Endodermal cell (in vitro differentiated cells): ENCODE results near the gene PRKAA2. TPM values are rescaled to one million over a fixed set of nuclear protein-coding genes. Genes with fewer than 3 reads are reported as not detected.

Experiments
- DNase-seq: peaks from one replicate; pipeline ENCODE4 v3.0.0-alpha.2; 2017
- H3K27ac ChIP-seq: 2 replicates; pipeline ENCODE4 v1.5.1; 2013; ENCODE audit warnings: mild to moderate bottlenecking, low read depth, low read length, moderate library complexity
- H3K27me3 ChIP-seq: 2 replicates; pipeline ENCODE4 v1.6.1; 2013; ENCODE audit warnings: mild to moderate bottlenecking, low read length, moderate library complexity; ENCODE audit not compliant: insufficient read depth, control insufficient read depth, poor library complexity, severe bottlenecking
- H3K36me3 ChIP-seq: 2 replicates; pipeline ENCODE4 v1.7.0; 2013; ENCODE audit warnings: mild to moderate bottlenecking, low read length, moderate library complexity; ENCODE audit not compliant: control insufficient read depth, insufficient read depth
- H3K4me1 ChIP-seq: one replicate; pipeline ENCODE4 v1.7.0; 2013; ENCODE audit warnings: low read length; ENCODE audit not compliant: control insufficient read depth, insufficient read depth
- H3K4me3 ChIP-seq: 2 replicates; pipeline ENCODE4 v1.5.1; 2013; ENCODE audit warnings: mild to moderate bottlenecking, low read length, moderate library complexity
- H3K9ac ChIP-seq: 2 replicates; pipeline ENCODE4 v1.6.1; 2013; ENCODE audit warnings: mild to moderate bottlenecking, low read length, moderate library complexity; ENCODE audit not compliant: poor library complexity, severe bottlenecking; ENCODE audit errors: extremely low read depth
- H3K9me3 ChIP-seq: 2 replicates; pipeline ENCODE4 v1.6.1; 2013; ENCODE audit warnings: mild to moderate bottlenecking, low read length, moderate library complexity; ENCODE audit not compliant: control insufficient read depth
- H3K27ac Mint-ChIP-seq: 2 replicates; pipeline ENCODE4 v1.8.0; 2020; ENCODE audit warnings: mixed read lengths
- H3K27me3 Mint-ChIP-seq: 2 replicates; pipeline ENCODE4 v1.8.0; 2021; ENCODE audit warnings: mild to moderate bottlenecking, mixed read lengths; ENCODE audit not compliant: insufficient read depth
- H3K36me3 Mint-ChIP-seq: 2 replicates; pipeline ENCODE4 v1.8.0; 2020; ENCODE audit warnings: low read depth, mixed read lengths
- H3K4me1 Mint-ChIP-seq: 2 replicates; pipeline ENCODE4 v1.8.0; 2020; ENCODE audit warnings: mixed read lengths
- H3K4me3 Mint-ChIP-seq: 2 replicates; pipeline ENCODE4 v1.8.0; 2020; ENCODE audit warnings: mild to moderate bottlenecking, moderate library complexity, mixed read lengths
- H3K9me3 Mint-ChIP-seq: 2 replicates; pipeline ENCODE4 v1.8.0; 2020; ENCODE audit warnings: mild to moderate bottlenecking, mixed read lengths
- CTCF ChIP-seq: fragments of 200-600 bp; sonication (generic); conservative IDR thresholded peaks from 2 replicates; pipeline ENCODE4 v1.5.0; 2021; ENCODE audit warnings: antibody characterized with exemption, mild to moderate bottlenecking
- WGBS, 2 experiments: methylation state at CpG; one replicate each; pipeline versions ENCODE4 v1.1.5 to v1.1.7; 2013; ENCODE audit warnings: missing lambda C conversion rate in 2 of 2, mixed read lengths in 1 of 2; ENCODE audit not compliant: insufficient coverage in 1 of 2, insufficient read length in 1 of 2; 5-methylcytosine and 5-hydroxymethylcytosine counted together
- total RNA-seq, 2 donors: library from RNA; stranded (reverse); fragmentation: NEBNext Ultra II Directional in 1 of 2; extraction: Animal tissue kit (Norgen Biotek cat#: 25700) in 1 of 2; gene quantifications; 2 replicates in 1 of 2; 3 replicates in 1 of 2; pipeline ENCODE4 v1.2.1, GENCODE V29; 2021

PRKAA2 gene
- total RNA-seq, 2 donors from 2014 or later: 4.7 to 15.3 TPM

DNA sequence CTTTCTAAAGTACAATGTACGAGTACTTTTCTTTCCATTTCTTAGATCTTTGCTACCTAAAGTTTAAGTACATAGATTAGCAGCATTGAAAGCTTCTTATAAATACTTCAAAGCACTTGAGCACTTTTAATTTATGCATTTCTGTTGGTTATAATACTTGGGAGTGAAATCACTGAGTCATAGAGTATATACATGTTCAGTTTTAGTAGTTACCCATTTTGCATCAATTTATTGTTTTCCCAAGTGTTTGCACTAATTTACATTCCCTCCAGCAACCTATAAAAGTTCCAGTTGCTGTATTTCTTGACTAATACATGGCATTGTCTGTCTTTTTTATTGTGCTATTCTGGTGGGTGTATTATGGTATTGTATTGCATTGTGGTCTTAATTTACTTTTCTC, 20.3 kb downstream of the PRKAA2 start:
- Mint-ChIP-seq H3K27ac (no peak overlapping the region), H3K4me1 (no peaks in the 10 kb centered on the region), H3K27me3 (no peaks in the 10 kb centered on the region), H3K4me3 (no peak overlapping the region), H3K9me3 (no peaks in the 10 kb centered on the region), H3K36me3 (no peaks in the 10 kb centered on the region)
- TF ChIP-seq CTCF: no peak
- 93 to 100% methylated on average over 1 of the region's 1 CpG for WGBS, 2 experiments
- Histone ChIP-seq H3K4me3 (no peak overlapping the region), H3K4me1 (no peaks in the 10 kb centered on the region), H3K27ac (no peak overlapping the region), H3K36me3 (no peaks in the 10 kb centered on the region), H3K27me3 (no peaks in the 10 kb centered on the region), H3K9ac (no peak overlapping the region), H3K9me3 (no peaks in the 10 kb centered on the region)
- no peak for DNase-seq

GRCh38 chr1:56666112-56666608, 21.0 kb downstream of the PRKAA2 start:
- Histone ChIP-seq H3K27me3 (no peaks in the 10 kb centered on the region), H3K4me3 (no peak overlapping the region), H3K27ac (no peak overlapping the region), H3K4me1 (no peaks in the 10 kb centered on the region), H3K9me3 (no peaks in the 10 kb centered on the region), H3K9ac (no peak overlapping the region), H3K36me3 (no peaks in the 10 kb centered on the region)
- Mint-ChIP-seq H3K4me1 (no peaks in the 10 kb centered on the region), H3K9me3 (no peaks in the 10 kb centered on the region), H3K36me3 (no peaks in the 10 kb centered on the region), H3K4me3 (no peak overlapping the region), H3K27ac (no peak overlapping the region), H3K27me3 (no peaks in the 10 kb centered on the region)
- TF ChIP-seq CTCF: no peak
- WGBS, 2 experiments: 83 to 87% methylated on average over 2 to 3 of the region's 3 CpGs
- no peak for DNase-seq

DNA sequence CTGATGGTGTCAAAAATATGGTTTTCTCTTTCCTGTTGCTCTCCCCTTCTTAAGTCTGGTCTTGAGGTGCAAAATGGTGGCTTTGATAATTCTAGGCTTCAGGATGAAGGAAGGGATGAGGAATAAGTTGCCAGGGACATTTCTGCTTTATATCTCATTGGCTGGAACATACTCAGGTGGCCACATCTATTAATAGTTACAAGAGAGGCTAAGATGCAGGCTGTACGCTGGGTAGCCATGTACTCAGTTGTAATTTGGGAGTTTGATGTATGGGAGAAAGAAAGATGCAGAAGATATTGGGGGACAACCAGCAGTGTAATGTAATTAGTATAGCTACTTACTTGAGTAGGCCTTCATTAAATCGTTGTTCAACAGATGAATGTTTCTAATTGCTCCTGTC, 25.2 kb downstream of the PRKAA2 start:
- Histone ChIP-seq H3K4me3 (no peak overlapping the region), H3K27me3 (no peaks in the 10 kb centered on the region), H3K27ac (no peak overlapping the region), H3K9ac (no peak overlapping the region), H3K4me1 (no peaks in the 10 kb centered on the region), H3K36me3 (no peaks in the 10 kb centered on the region), H3K9me3 (no peaks in the 10 kb centered on the region)
- no peak for DNase-seq
- Mint-ChIP-seq H3K27ac (no peak overlapping the region), H3K9me3 (no peaks in the 10 kb centered on the region), H3K36me3 (no peaks in the 10 kb centered on the region), H3K4me3 (no peak overlapping the region), H3K27me3 (no peaks in the 10 kb centered on the region), H3K4me1 (no peaks in the 10 kb centered on the region)
- 93 to 100% methylated on average over 1 to 2 of the region's 2 CpGs for WGBS, 2 experiments
- no peak for TF ChIP-seq CTCF
